GM20000 (cell line): ENCODE data around the gene ADAMTSL3.

Source experiments
- DNase-seq: peaks from one replicate; pipeline ENCODE4 v3.0.0; 2012; ENCODE audit warnings: low spot score
- TF ChIP-seq, protein P1 (sequence below): IDR thresholded peaks from 2 replicates; pipeline ENCODE4 v1.5.1; 2012; ENCODE audit warnings: mild to moderate bottlenecking, control low read depth; ENCODE audit errors: extremely low read depth, missing control alignments

Gene ADAMTSL3

DNA sequence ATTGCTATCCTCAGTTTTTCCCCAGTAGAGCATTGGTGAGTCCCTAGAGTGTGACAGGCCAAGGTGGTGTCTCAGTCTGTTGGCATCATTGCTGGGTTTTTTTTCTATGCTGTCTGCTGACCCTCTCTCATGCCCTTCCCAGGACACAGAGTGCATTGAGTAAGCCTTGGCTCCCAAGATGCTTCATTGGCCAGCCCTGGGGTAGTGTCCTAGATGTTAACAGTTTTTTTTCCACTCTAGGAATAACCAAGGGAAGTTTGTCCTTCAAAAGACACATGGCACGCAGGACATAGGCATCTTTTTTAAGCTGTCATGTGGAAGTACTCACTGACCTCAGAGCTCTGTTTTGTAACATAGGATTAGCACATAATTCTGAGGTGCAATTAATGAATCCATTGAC is 19.5 kb downstream of the ADAMTSL3 start:
- no peak for DNase-seq
- TF ChIP-seq, protein P1, sequence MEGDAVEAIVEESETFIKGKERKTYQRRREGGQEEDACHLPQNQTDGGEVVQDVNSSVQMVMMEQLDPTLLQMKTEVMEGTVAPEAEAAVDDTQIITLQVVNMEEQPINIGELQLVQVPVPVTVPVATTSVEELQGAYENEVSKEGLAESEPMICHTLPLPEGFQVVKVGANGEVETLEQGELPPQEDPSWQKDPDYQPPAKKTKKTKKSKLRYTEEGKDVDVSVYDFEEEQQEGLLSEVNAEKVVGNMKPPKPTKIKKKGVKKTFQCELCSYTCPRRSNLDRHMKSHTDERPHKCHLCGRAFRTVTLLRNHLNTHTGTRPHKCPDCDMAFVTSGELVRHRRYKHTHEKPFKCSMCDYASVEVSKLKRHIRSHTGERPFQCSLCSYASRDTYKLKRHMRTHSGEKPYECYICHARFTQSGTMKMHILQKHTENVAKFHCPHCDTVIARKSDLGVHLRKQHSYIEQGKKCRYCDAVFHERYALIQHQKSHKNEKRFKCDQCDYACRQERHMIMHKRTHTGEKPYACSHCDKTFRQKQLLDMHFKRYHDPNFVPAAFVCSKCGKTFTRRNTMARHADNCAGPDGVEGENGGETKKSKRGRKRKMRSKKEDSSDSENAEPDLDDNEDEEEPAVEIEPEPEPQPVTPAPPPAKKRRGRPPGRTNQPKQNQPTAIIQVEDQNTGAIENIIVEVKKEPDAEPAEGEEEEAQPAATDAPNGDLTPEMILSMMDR: no peak

DNA sequence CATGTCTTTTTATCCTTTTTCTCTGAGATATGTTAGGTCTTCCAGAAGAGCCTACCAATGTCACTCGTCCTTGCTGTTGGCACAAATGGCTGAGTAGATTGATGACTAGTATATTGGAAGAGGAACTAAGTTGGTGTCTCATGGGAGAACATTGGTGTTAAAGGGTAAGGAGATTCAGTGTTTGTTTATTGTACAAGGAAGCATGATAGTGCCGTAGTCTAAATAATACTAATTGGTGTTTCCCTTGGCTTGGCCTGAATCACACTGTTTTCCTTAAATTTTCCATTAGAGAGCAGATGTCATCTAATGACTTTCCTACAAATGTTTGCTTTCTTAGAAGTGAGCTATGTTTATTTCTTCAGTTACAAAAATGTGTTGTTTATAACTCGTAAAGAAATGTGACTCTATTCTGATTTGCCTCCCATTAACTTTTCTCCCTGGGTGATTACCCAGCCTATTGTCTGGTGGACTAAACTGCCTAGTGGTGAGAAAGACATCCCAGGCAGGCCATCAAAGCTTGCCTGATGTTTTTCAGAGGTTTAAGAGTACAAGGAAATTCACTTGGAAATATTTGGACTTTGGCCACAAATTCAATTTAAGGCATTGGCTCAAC is 28.7 kb downstream of the ADAMTSL3 start:
- DNase-seq: no peak
- TF ChIP-seq, protein P1: no peak

DNA sequence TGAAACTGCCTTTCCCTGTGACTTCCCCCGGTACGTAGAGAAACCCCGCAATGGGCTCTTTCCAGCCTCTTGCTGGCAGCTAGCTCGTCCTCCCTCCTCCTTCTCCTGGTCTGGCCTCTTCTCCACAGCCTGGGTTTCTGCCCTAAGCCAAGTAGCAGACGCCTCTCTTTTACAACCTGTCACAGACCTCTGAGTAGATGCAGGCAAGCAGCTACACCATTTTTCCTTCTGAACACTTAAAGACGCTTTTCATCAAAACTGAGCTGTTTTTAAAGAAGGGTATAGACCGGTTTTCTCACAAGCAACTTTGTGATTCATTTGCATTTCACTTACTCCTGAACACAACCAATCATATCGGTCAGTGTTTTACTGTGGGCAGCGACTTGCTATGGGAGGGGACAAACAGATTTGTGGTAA is 32.0 kb downstream of the ADAMTSL3 start:
- DNase-seq: no peak

DNA sequence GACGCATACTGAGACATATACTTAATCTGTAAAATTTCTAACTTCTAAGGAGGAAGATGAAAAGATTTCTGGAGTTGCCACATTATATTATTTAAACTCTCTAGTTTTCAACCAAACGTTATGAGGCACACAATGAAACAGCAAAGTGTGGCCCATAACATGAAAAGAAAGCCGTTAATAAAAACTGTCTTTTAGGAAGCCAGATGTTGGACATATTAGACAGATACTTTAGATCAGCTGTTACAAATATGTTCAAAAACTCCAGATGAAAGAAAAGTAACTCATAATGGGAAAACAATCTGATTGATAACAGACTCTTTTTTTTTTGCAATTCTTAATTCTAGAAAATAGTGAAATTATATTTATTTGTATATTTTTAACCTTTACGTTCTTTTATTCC is 34.3 kb downstream of the ADAMTSL3 start:
- no peak for DNase-seq
- TF ChIP-seq, protein P1: no peak

More for the DNA sequence above, 32.0 kb downstream of the ADAMTSL3 start:
- TF ChIP-seq, protein P1: no peak

DNA sequence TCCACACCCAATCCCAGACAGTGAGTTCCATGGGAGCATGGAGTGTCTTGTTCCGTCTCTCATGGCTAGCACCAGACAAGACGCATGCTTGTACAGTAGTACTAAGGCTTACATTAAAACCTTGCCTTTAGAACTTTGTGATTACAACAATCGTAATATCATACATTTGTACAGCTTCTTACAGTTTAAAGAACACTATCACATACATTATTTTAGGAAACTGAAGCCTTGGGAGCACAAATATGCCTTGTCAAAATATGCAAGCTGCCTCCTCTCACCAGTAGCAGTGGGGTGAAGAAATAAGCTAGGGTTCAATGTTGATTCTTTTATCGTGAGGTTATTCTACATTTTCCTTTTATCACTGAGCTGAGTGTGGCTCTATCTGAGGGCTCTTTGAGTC is 36.8 kb downstream of the ADAMTSL3 start:
- TF ChIP-seq, protein P1: no peak
- DNase-seq: no peak

DNA sequence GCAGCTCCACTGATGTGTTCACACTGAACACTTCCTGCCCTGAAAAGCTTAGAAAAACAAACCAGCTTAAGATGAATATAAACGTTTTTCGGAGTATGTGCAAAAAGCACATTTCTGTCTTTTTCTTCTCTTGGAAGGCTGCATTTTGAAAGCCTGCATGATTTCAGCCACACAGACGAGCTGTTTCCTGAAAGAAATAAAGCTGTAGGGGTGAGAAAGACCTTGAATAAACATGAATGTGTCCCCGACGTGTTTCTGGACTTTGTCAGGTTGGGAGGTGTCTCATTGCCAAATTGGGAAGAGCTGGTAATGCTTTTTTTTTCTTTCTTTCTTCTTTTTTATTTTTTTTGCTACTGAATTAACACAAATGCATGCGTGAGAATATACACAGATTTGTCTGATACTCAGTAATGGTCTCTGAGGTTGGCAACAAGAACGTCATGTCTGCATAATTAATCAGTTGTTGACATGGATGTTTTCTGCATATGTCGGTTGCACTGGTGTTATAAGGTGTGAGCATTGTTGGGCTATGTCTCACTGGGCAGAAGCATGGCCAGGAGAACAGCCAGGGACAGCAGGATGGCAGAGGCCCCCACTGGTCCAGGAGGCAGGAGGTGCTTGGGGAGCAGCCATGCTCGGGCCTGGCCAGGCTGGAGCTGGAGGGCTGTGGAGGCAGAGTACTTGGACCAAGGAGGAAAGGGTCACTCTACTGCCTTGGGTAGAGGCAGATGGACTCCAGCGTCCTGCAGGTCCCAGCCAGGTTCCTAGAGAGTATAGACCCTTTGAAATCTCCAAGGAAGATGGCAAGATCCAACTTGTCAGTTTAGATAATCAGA is 39.0 kb downstream of the ADAMTSL3 start:
- no peak for DNase-seq
- TF ChIP-seq, protein P1: no peak

DNA sequence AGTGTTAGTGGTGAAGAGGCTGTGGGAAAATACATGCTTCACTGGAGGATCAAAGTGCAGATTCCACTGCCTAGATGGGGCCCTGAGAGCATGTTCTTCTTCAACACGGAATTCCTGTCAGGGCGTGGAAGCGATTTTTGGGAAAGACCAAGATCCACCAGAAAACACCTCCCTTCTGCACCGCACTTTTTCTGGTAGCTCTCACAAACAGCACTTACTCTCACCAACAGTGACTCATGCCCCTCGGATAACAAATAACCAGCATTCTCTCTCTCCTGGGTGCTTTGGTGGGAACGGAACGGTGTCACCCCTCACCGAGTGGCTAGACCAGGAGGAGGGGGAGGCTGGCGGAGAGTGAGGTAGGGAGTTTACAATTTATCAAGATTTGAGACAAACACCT is 40.1 kb downstream of the ADAMTSL3 start:
- TF ChIP-seq, protein P1: no peak
- DNase-seq: no peak
